Endometrium (tissue), 2 donors: Measurements from ENCODE around the gene OTX2.

Experiments used
- FAIRE-seq: peaks from 2 replicates; lab custom pipeline; 2012; peaks lifted over from hg19 to GRCh38; lab: Jason Lieb, UNC
- donor health status: control.
- donor health status: control.

The OTX2 gene

GRCh38 chr14:56812364-56813141 is 2.3 kb upstream of the OTX2 start:
- no peak for FAIRE-seq

GRCh38 chr14:56811593-56812363 is 1.5 kb upstream of the OTX2 start:
- FAIRE-seq = no peak

- no peak for FAIRE-seq
These were observed 735 bp upstream of the OTX2 start for GRCh38 chr14:56810836-56811592.

GRCh38 chr14:56809270-56810146 is 771 bp downstream of the OTX2 start:
- FAIRE-seq = no peak

GRCh38 chr14:56808383-56809269 is 1.7 kb downstream of the OTX2 start:
- no peak for FAIRE-seq

GRCh38 chr14:56808110-56808382 is 2.2 kb downstream of the OTX2 start:
- no peak for FAIRE-seq

- FAIRE-seq = no peak
These were observed 2.7 kb downstream of the OTX2 start for GRCh38 chr14:56807386-56808109.

- FAIRE-seq = no peak
These were observed 3.5 kb downstream of the OTX2 start for GRCh38 chr14:56806760-56807159.

GRCh38 chr14:56805992-56806727 is 4.1 kb downstream of the OTX2 start:
- no peak for FAIRE-seq

GRCh38 chr14:56805201-56805991 is 4.9 kb downstream of the OTX2 start:
- FAIRE-seq = no peak

- no peak for FAIRE-seq
These were observed 6.3 kb downstream of the OTX2 start for GRCh38 chr14:56803816-56804535.

- no peak for FAIRE-seq
These were observed 8.4 kb downstream of the OTX2 start for GRCh38 chr14:56801920-56802319.

- no peak for FAIRE-seq
These were observed 11.0 kb downstream of the OTX2 start for GRCh38 chr14:56799343-56799645.

GRCh38 chr14:56798447-56799342 is 11.6 kb downstream of the OTX2 start:
- no peak for FAIRE-seq

- FAIRE-seq = no peak
These were observed 12.5 kb downstream of the OTX2 start for GRCh38 chr14:56797569-56798446.

GRCh38 chr14:56797003-56797568 is 13.2 kb downstream of the OTX2 start:
- no peak for FAIRE-seq
